ENCODE results near the gene NEUROD2. TPM values are rescaled to one million over a fixed set of nuclear protein-coding genes. Genes with fewer than 3 reads are reported as not detected.

The NEUROD2 gene
- total and polyA plus RNA-seq, 10 of the 15 experiments (the other 5 are each of a cell fraction or from before 2014, with no cell fraction given), result not detected

DNA sequence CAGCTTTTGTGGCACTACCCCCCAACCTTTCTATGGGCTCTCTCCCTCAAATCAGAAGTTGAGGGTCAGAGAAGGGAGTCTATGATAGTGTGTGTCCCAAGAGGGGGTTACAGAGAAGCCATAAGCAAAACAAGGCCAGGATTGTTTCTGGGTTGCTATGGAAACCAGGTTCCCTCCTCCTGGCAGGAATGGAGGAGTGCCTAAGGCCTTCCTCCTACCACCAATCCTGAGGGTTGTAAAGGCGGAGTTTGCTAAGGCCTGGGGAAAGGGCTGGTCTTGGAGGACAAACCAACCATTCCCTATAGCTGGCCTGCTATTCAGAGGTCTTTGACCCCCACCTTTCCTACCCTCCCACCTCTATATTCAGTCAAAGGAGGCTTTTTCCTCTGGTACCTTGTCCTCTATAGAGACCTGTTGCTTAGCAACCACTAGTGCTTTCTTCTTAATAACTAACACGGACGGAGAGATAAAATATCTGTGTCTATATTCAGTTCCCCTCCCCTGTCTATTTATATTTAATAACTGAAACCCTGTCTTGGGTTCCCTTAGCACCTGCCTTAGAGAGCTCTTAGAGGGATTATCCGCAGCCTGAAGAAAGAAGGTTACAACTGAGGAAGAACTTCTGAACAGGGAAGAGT, 43.4 kb downstream of the NEUROD2 start:
- no peak for ATAC-seq
- WGBS (ENCODE audit: insufficient coverage, insufficient replicate concordance, low lambda C conversion rate, missing lambda C conversion rate), result 99% methylated on average over 4 of the region's 4 CpGs
- no peak overlapping the region for H3K9ac ChIP-seq (ENCODE audit: control insufficient read depth, insufficient read depth, low read length)
- no peak for FAIRE-seq
- H3K9me3 ChIP-seq (replicated peaks; ENCODE audit: control insufficient read depth, insufficient read depth, low read length), result no peaks in the 10 kb centered on the region
- intact Hi-C loops (cut with micrococcal nuclease; ENCODE audit: unreplicated experiment) (no loop called here), in situ Hi-C loops (cut with MboI) (no loop called here)
- RAD21 ChIA-PET (ENCODE audit: unreplicated experiment), result no interaction called here
- H3K4me3 ChIP-seq, result no peak overlapping the region
- DNase-seq (ENCODE audit: low read depth, low spot score), result no peak
- H3K4me2 ChIP-seq (ENCODE audit: control insufficient read depth, insufficient read depth), result no peak overlapping the region
- CTCF ChIA-PET, result interaction anchor here (1.5 kb wide), 1 partner anchor 16 kb away, joined by 3 read pairs; no protein-coding TSS in a partner anchor
- H3K36me3 ChIP-seq (ENCODE audit: control insufficient read depth in 2 of 2, insufficient read depth in 2 of 2, low read length in 1 of 2), result peaks cover 0 to 3% of the 10 kb centered on the region in 2 experiments; a peak in 1 of 4 replicates
- H3K27ac ChIP-seq (ENCODE audit: control insufficient read depth, insufficient read depth), result no peak overlapping the region
- H3K79me2 ChIP-seq (ENCODE audit: control insufficient read depth, insufficient read depth, low read length), result no peaks in the 10 kb centered on the region
- no peaks in the 10 kb centered on the region for H3K27me3 ChIP-seq (replicated peaks in 1 of 2; ENCODE audit: control insufficient read depth in 2 of 2, insufficient read depth in 2 of 2, low read length in 1 of 2)
- no peak overlapping the region for H2AFZ ChIP-seq (ENCODE audit: control insufficient read depth, low read depth, low read length)
- SMC1A ChIA-PET (ENCODE audit: uncharacterized antibody, unreplicated experiment), result no interaction called here
- H3K4me1 ChIP-seq (ENCODE audit: control insufficient read depth, insufficient read depth, low read length), result no peaks in the 10 kb centered on the region
- POLR2A ChIA-PET, result no interaction called here
- no TSS peak for BruUV-seq (replicated peaks)
- H4K20me1 ChIP-seq (ENCODE audit: control insufficient read depth, insufficient read depth), result no peaks in the 10 kb centered on the region
- TF ChIP-seq RAD21 (IDR thresholded peaks at IDR 0.05; ENCODE audit: insufficient read depth, low read depth, low read length) (no peak), SIX5 (IDR thresholded peaks at IDR 0.05; ENCODE audit: low read depth, low read length, severe bottlenecking) (no peak), MXI1 (IDR thresholded peaks at IDR 0.05; ENCODE audit: low read depth, low read length) (no peak), ATF7 (IDR thresholded peaks at IDR 0.05; ENCODE audit: low read depth) (no peak), CBFB (IDR thresholded peaks at IDR 0.05; ENCODE audit: low read depth) (no peak), CHD2 (IDR thresholded peaks at IDR 0.05; ENCODE audit: borderline replicate concordance, low read depth, low read length) (no peak), ESRRA (IDR thresholded peaks at IDR 0.05; ENCODE audit: low read length) (no peak), RCOR1 (conservative IDR thresholded peaks at IDR 0.05; ENCODE audit: low read depth, low read length) (no peak), CHD4 (IDR thresholded peaks at IDR 0.05) (no peak), ZZZ3 (IDR thresholded peaks at IDR 0.05; ENCODE audit: control insufficient read depth, insufficient read length, low read depth) (no peak), STAT1 (conservative IDR thresholded peaks at IDR 0.05) (no peak), CBX5 (IDR thresholded peaks at IDR 0.05; ENCODE audit: low read depth) (no peak), BHLHE40 (IDR thresholded peaks at IDR 0.05; ENCODE audit: borderline replicate concordance in 1 of 2, low read depth in 2 of 2, low read length in 1 of 2) (no peak)
- TF ChIP-seq, protein P1, sequence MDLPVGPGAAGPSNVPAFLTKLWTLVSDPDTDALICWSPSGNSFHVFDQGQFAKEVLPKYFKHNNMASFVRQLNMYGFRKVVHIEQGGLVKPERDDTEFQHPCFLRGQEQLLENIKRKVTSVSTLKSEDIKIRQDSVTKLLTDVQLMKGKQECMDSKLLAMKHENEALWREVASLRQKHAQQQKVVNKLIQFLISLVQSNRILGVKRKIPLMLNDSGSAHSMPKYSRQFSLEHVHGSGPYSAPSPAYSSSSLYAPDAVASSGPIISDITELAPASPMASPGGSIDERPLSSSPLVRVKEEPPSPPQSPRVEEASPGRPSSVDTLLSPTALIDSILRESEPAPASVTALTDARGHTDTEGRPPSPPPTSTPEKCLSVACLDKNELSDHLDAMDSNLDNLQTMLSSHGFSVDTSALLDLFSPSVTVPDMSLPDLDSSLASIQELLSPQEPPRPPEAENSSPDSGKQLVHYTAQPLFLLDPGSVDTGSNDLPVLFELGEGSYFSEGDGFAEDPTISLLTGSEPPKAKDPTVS (IDR thresholded peaks at IDR 0.05; ENCODE audit: low read depth, low read length), result no peak
- TF ChIP-seq, protein P2, sequence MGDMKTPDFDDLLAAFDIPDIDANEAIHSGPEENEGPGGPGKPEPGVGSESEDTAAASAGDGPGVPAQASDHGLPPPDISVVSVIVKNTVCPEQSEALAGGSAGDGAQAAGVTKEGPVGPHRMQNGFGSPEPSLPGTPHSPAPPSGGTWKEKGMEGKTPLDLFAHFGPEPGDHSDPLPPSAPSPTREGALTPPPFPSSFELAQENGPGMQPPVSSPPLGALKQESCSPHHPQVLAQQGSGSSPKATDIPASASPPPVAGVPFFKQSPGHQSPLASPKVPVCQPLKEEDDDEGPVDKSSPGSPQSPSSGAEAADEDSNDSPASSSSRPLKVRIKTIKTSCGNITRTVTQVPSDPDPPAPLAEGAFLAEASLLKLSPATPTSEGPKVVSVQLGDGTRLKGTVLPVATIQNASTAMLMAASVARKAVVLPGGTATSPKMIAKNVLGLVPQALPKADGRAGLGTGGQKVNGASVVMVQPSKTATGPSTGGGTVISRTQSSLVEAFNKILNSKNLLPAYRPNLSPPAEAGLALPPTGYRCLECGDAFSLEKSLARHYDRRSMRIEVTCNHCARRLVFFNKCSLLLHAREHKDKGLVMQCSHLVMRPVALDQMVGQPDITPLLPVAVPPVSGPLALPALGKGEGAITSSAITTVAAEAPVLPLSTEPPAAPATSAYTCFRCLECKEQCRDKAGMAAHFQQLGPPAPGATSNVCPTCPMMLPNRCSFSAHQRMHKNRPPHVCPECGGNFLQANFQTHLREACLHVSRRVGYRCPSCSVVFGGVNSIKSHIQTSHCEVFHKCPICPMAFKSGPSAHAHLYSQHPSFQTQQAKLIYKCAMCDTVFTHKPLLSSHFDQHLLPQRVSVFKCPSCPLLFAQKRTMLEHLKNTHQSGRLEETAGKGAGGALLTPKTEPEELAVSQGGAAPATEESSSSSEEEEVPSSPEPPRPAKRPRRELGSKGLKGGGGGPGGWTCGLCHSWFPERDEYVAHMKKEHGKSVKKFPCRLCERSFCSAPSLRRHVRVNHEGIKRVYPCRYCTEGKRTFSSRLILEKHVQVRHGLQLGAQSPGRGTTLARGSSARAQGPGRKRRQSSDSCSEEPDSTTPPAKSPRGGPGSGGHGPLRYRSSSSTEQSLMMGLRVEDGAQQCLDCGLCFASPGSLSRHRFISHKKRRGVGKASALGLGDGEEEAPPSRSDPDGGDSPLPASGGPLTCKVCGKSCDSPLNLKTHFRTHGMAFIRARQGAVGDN (IDR thresholded peaks at IDR 0.05), result no peak
- TF ChIP-seq, protein P3, sequence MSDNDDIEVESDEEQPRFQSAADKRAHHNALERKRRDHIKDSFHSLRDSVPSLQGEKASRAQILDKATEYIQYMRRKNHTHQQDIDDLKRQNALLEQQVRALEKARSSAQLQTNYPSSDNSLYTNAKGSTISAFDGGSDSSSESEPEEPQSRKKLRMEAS (IDR thresholded peaks at IDR 0.05; ENCODE audit: low read depth, low read length), result no peak

Measured in GM12878 (cell line).